Caco-2 (cell line): ENCODE measurements around the gene SRD5A1. TPM values are rescaled to one million over a fixed set of nuclear protein-coding genes. Genes with fewer than 3 reads are reported as not detected.
"Not testable (repeated sequence)": the region's sequence is repeated elsewhere in the genome, so short reads cannot be mapped to it uniquely, and the experiment has no call there.

ENCODE experiments used
- BruUV-seq: library from RNA; stranded (reverse); fragments of 400-500 nt; replicated peaks from 2 replicates; lab custom pipeline; 2021; lab: Mats Ljungman, UMichigan
- CTCF ChIA-PET: fragments of 300-600 bp; sonication (Branson Sonifier 250); formaldehyde crosslinking; loops from one replicate; lab custom pipeline; 2022; ENCODE audit warnings: antibody characterized with exemption; lab: Charles Lee
- POLR2A ChIA-PET: fragments of 300-600 bp; sonication (Branson Sonifier 250); formaldehyde crosslinking; loops from one replicate; lab custom pipeline; 2022; ENCODE audit warnings: antibody characterized with exemption; lab: Charles Lee
- DNase-seq, 2 experiments: peaks; one replicate each; pipeline versions ENCODE4 v3.0.0 to v3.0.0-alpha.2; 2020 to 2022
- H3K27me3 ChIP-seq: replicated peaks from 2 replicates; pipeline ENCODE4 v1.6.0; 2011; ENCODE audit warnings: low read length; ENCODE audit not compliant: control insufficient read depth, insufficient read depth
- H3K36me3 ChIP-seq: 2 replicates; pipeline ENCODE4 v1.5.1; 2011; ENCODE audit warnings: low read length; ENCODE audit not compliant: control insufficient read depth, insufficient read depth
- H3K4me1 ChIP-seq: fragments of 250-450 bp; sonication (Bioruptor Pico); 2 replicates; pipeline ENCODE4 v1.5.1; 2020; ENCODE audit warnings: mild to moderate bottlenecking
- H3K4me3 ChIP-seq: 2 replicates; pipeline ENCODE4 v1.5.1; 2011; ENCODE audit warnings: low read depth, mild to moderate bottlenecking, control low read depth, low read length
- H3K9me3 ChIP-seq: fragments of 250-450 bp; sonication (Bioruptor Pico); 2 replicates; pipeline ENCODE4 v1.5.1; 2020; ENCODE audit warnings: mild to moderate bottlenecking, moderate library complexity
- H3K27ac Mint-ChIP-seq: one replicate; pipeline ENCODE4 v1.8.0; 2022; ENCODE audit warnings: mixed read lengths; ENCODE audit not compliant: unreplicated experiment
- H3K27me3 Mint-ChIP-seq: one replicate; pipeline ENCODE4 v1.8.0; 2022; ENCODE audit warnings: mixed read lengths; ENCODE audit not compliant: insufficient read depth, unreplicated experiment
- H3K36me3 Mint-ChIP-seq: one replicate; pipeline ENCODE4 v1.8.0; 2022; ENCODE audit warnings: mild to moderate bottlenecking, mixed read lengths; ENCODE audit not compliant: insufficient read depth, unreplicated experiment
- H3K4me1 Mint-ChIP-seq: one replicate; pipeline ENCODE4 v1.8.0; 2022; ENCODE audit warnings: low read depth, mixed read lengths; ENCODE audit not compliant: unreplicated experiment
- H3K4me3 Mint-ChIP-seq: one replicate; pipeline ENCODE4 v1.8.0; 2022; ENCODE audit warnings: mild to moderate bottlenecking, moderate library complexity, mixed read lengths; ENCODE audit not compliant: unreplicated experiment
- H3K9me3 Mint-ChIP-seq: one replicate; pipeline ENCODE4 v1.8.0; 2022; ENCODE audit warnings: mixed read lengths; ENCODE audit not compliant: unreplicated experiment
- CTCF ChIP-seq, 2 experiments: fragments of 200-600 bp in 1 of 2; IDR thresholded peaks; 1 replicate in 1 of 2; 2 replicates in 1 of 2; pipeline versions ENCODE4 v1.5.1 to v1.8.0; 2011 to 2022; ENCODE audit warnings: antibody characterized with exemption in 1 of 2, control low read depth in 1 of 2, inconsistent platforms in 1 of 2, low read depth in 1 of 2, low read length in 1 of 2, mild to moderate bottlenecking in 1 of 2, moderate library complexity in 1 of 2; ENCODE audit not compliant: insufficient read depth in 1 of 2, severe bottlenecking in 1 of 2, unreplicated experiment in 1 of 2
- intact Hi-C: fragments of 100-400 bp; cut with micrococcal nuclease; formaldehyde crosslinking; loops from one replicate; pipeline ENCODE4 v1.10.0; 2022; ENCODE audit not compliant: unreplicated experiment
- total RNA-seq: library from RNA; stranded (reverse); gene quantifications from 2 replicates; pipeline ENCODE4 v1.2.3, GENCODE V29; 2022

The SRD5A1 gene
- total RNA-seq, 1 experiment from 2014 or later: 19.4 TPM

GRCh38 chr5:6660688-6661087 is 27.4 kb downstream of the SRD5A1 start:
- no peaks in the 10 kb centered on the region for H3K9me3 ChIP-seq
- no peaks in the 10 kb centered on the region for H3K4me1 Mint-ChIP-seq
- H3K27me3 ChIP-seq: no peaks in the 10 kb centered on the region
- POLR2A ChIA-PET: no interaction called here
- H3K36me3 Mint-ChIP-seq: peaks cover 46% of the 10 kb centered on the region
- TF ChIP-seq CTCF (IDR thresholded peaks at IDR 0.05; ENCODE audit: insufficient read depth in 1 of 2, low read depth in 1 of 2, low read length in 1 of 2, severe bottlenecking in 1 of 2, unreplicated experiment in 1 of 2): no peak
- no peak for DNase-seq
- BruUV-seq: no TSS peak
- H3K4me3 ChIP-seq: no peak overlapping the region
- CTCF ChIA-PET: no interaction called here
- no peaks in the 10 kb centered on the region; the same call in 1 of the 2 replicates for H3K36me3 ChIP-seq
- intact Hi-C loops: no loop called here
- no peaks in the 10 kb centered on the region for H3K4me1 ChIP-seq
- H3K9me3 Mint-ChIP-seq: peaks cover 14% of the 10 kb centered on the region
- H3K27ac Mint-ChIP-seq: no peak overlapping the region
- no peak overlapping the region for H3K4me3 Mint-ChIP-seq
- no peaks in the 10 kb centered on the region for H3K27me3 Mint-ChIP-seq

GRCh38 chr5:6666762-6667161 is 33.5 kb downstream of the SRD5A1 start:
- ChIA-PET POLR2A (no interaction called here), CTCF (no interaction called here)

GRCh38 chr5:6667648-6668047 is 34.4 kb downstream of the SRD5A1 start:
- H3K9me3 Mint-ChIP-seq: no peaks in the 10 kb centered on the region
- H3K4me3 Mint-ChIP-seq: no peak overlapping the region
- TF ChIP-seq CTCF (IDR thresholded peaks at IDR 0.05; ENCODE audit: insufficient read depth in 1 of 2, low read depth in 1 of 2, low read length in 1 of 2, severe bottlenecking in 1 of 2, unreplicated experiment in 1 of 2): no peak
- H3K9me3 ChIP-seq: no peaks in the 10 kb centered on the region
- intact Hi-C loops: no loop called here
- no peaks in the 10 kb centered on the region for H3K36me3 ChIP-seq
- H3K36me3 Mint-ChIP-seq: peaks cover 10% of the 10 kb centered on the region
- H3K4me1 Mint-ChIP-seq: no peaks in the 10 kb centered on the region
- POLR2A ChIA-PET: no interaction called here
- H3K4me3 ChIP-seq: no peak overlapping the region
- H3K27me3 Mint-ChIP-seq: no peaks in the 10 kb centered on the region
- H3K27ac Mint-ChIP-seq: no peak overlapping the region
- DNase-seq: no peak
- BruUV-seq: no TSS peak
- CTCF ChIA-PET: no interaction called here
- H3K27me3 ChIP-seq: no peaks in the 10 kb centered on the region
- H3K4me1 ChIP-seq: no peaks in the 10 kb centered on the region

More at GRCh38 chr5:6666762-6667161, 33.5 kb downstream of the SRD5A1 start:
- H3K27me3 Mint-ChIP-seq: no peaks in the 10 kb centered on the region
- intact Hi-C loops: no loop called here
- H3K4me1 ChIP-seq: no peaks in the 10 kb centered on the region
- H3K27me3 ChIP-seq: no peaks in the 10 kb centered on the region
- no TSS peak for BruUV-seq
- H3K9me3 Mint-ChIP-seq: no peaks in the 10 kb centered on the region
- DNase-seq: no peak
- no peak overlapping the region for H3K4me3 ChIP-seq
- no peaks in the 10 kb centered on the region; the same call in 1 of the 2 replicates for H3K36me3 ChIP-seq
- H3K27ac Mint-ChIP-seq: no peak overlapping the region
- H3K36me3 Mint-ChIP-seq: peaks cover 15% of the 10 kb centered on the region
- H3K4me1 Mint-ChIP-seq: no peaks in the 10 kb centered on the region
- no peak for TF ChIP-seq CTCF (IDR thresholded peaks at IDR 0.05; ENCODE audit: insufficient read depth in 1 of 2, low read depth in 1 of 2, low read length in 1 of 2, severe bottlenecking in 1 of 2, unreplicated experiment in 1 of 2)
- H3K4me3 Mint-ChIP-seq: no peak overlapping the region
- no peaks in the 10 kb centered on the region for H3K9me3 ChIP-seq

GRCh38 chr5:6668717-6669116 is 35.5 kb downstream of the SRD5A1 start:
- H3K27me3 ChIP-seq, BruUV-seq, POLR2A ChIA-PET, H3K9me3 Mint-ChIP-seq, H3K36me3 ChIP-seq, H3K27me3 Mint-ChIP-seq, H3K4me3 ChIP-seq, H3K9me3 ChIP-seq, H3K27ac Mint-ChIP-seq, H3K4me1 ChIP-seq, H3K4me1 Mint-ChIP-seq, H3K4me3 Mint-ChIP-seq, intact Hi-C loops, CTCF ChIA-PET, DNase-seq: not testable (repeated sequence)
- H3K36me3 Mint-ChIP-seq: peaks cover 10% of the 10 kb centered on the region
